GM12873 (cell line): ENCODE data around the gene SIAE.

ENCODE experiments used
- CTCF ChIP-seq: IDR thresholded peaks from 2 replicates; pipeline ENCODE4 v1.5.1; 2012; ENCODE audit warnings: low read depth, mild to moderate bottlenecking, moderate library complexity, low read length, control low read depth; ENCODE audit not compliant: insufficient read depth; ENCODE audit errors: missing control alignments

Gene SIAE

GRCh38 chr11:124640666-124641065, 32.9 kb downstream of the SIAE start:
- no peak for TF ChIP-seq CTCF

GRCh38 chr11:124639186-124639585, 34.4 kb downstream of the SIAE start:
- no peak for TF ChIP-seq CTCF

- TF ChIP-seq CTCF, result no peak
Observed at GRCh38 chr11:124638500-124638899, 35.0 kb downstream of the SIAE start.

GRCh38 chr11:124635932-124636331, 37.6 kb downstream of the SIAE start:
- TF ChIP-seq CTCF, result no peak

GRCh38 chr11:124633355-124633754, 40.2 kb downstream of the SIAE start:
- TF ChIP-seq CTCF, result peak; percentile 22

- no peak for TF ChIP-seq CTCF
Observed at GRCh38 chr11:124629961-124630360, 43.6 kb downstream of the SIAE start.

GRCh38 chr11:124627546-124627945, 46.0 kb downstream of the SIAE start:
- TF ChIP-seq CTCF, result no peak
